SIG-M5 treated with dmso at 0.1 percent for 504 hours (cell line): ENCODE data around the gene SREBF1.
A peak's percentile ranks its signal among the peaks of the same experiment; 100 is the strongest.

Experiments used
- DNase-seq: peaks from one replicate; lab custom pipeline; 2025; ENCODE audit not compliant: unreplicated experiment; lab: John Stamatoyannopoulos, UW

The SREBF1 gene

GRCh38 chr17:17826342-17826713 is 10.5 kb downstream of the SREBF1 start:
- DNase-seq, result no peak

GRCh38 chr17:17824783-17825614 is 11.8 kb downstream of the SREBF1 start:
- no peak for DNase-seq

- DNase-seq, result no peak
Observed at GRCh38 chr17:17824119-17824782, 12.5 kb downstream of the SREBF1 start.

GRCh38 chr17:17823433-17824118 is 13.2 kb downstream of the SREBF1 start:
- DNase-seq, result peak; percentile 86

GRCh38 chr17:17822616-17823015 is 14.2 kb downstream of the SREBF1 start:
- DNase-seq, result no peak

- no peak for DNase-seq
Observed at GRCh38 chr17:17822189-17822588, 14.6 kb downstream of the SREBF1 start.

GRCh38 chr17:17820463-17821158 is 16.2 kb downstream of the SREBF1 start:
- no peak for DNase-seq

- DNase-seq, result no peak
Observed at GRCh38 chr17:17820046-17820445, 16.7 kb downstream of the SREBF1 start.

GRCh38 chr17:17819561-17819995 is 17.2 kb downstream of the SREBF1 start:
- peak; percentile 52 for DNase-seq

- no peak for DNase-seq
Observed at GRCh38 chr17:17819111-17819510, 17.7 kb downstream of the SREBF1 start.

GRCh38 chr17:17818088-17818526 is 18.7 kb downstream of the SREBF1 start:
- DNase-seq, result peak; percentile 35

GRCh38 chr17:17817552-17817947 is 19.2 kb downstream of the SREBF1 start:
- no peak for DNase-seq

- DNase-seq, result no peak
Observed at GRCh38 chr17:17816831-17817551, 19.8 kb downstream of the SREBF1 start.

GRCh38 chr17:17816240-17816814 is 20.5 kb downstream of the SREBF1 start:
- DNase-seq, result no peak

GRCh38 chr17:17815436-17816200 is 21.2 kb downstream of the SREBF1 start:
- DNase-seq, result no peak

GRCh38 chr17:17815062-17815406 is 21.8 kb downstream of the SREBF1 start:
- DNase-seq, result no peak

GRCh38 chr17:17814162-17815061 is 22.4 kb downstream of the SREBF1 start:
- no peak for DNase-seq

- DNase-seq, result no peak
Observed at GRCh38 chr17:17813725-17814095, 23.1 kb downstream of the SREBF1 start.
